Esophagus (tissue), 2 donors: ENCODE measurements around the gene CALML4. TPM values are rescaled to one million over a fixed set of nuclear protein-coding genes. Genes with fewer than 3 reads are reported as not detected.
"Not testable (repeated sequence)": the region's sequence is repeated elsewhere in the genome, so short reads cannot be mapped to it uniquely, and the experiment has no call there.

Experiments used
- H3K27ac ChIP-seq, 2 donors: one replicate each; pipeline ENCODE4 v1.5.1; 2013; ENCODE audit warnings: low read depth in 2 of 2, mild to moderate bottlenecking in 2 of 2, inconsistent platforms in 1 of 2, low read length in 1 of 2, moderate library complexity in 1 of 2
- H3K27me3 ChIP-seq, 2 donors: one replicate each; pipeline ENCODE4 v1.6.1; 2013; ENCODE audit warnings: low read length in 2 of 2, control low read depth in 1 of 2, mild to moderate bottlenecking in 1 of 2; ENCODE audit not compliant: insufficient read depth in 2 of 2, control insufficient read depth in 1 of 2
- H3K36me3 ChIP-seq, 2 donors: one replicate each; pipeline ENCODE4 v1.6.1; 2013; ENCODE audit warnings: low read length in 1 of 2; ENCODE audit not compliant: control insufficient read depth in 2 of 2, insufficient read depth in 2 of 2
- H3K4me1 ChIP-seq, 2 donors: one replicate each; pipeline ENCODE4 v1.6.1; 2013; ENCODE audit warnings: low read length in 1 of 2; ENCODE audit not compliant: control insufficient read depth in 2 of 2, insufficient read depth in 2 of 2
- H3K4me3 ChIP-seq, 2 donors: one replicate each; pipeline ENCODE4 v1.5.1; 2013; ENCODE audit warnings: low read length in 2 of 2, mild to moderate bottlenecking in 2 of 2, low read depth in 1 of 2, moderate library complexity in 1 of 2
- H3K9me3 ChIP-seq, 2 donors: one replicate each; pipeline ENCODE4 v1.6.1; 2013; ENCODE audit warnings: mild to moderate bottlenecking in 2 of 2, low read depth in 1 of 2, low read length in 1 of 2, moderate library complexity in 1 of 2; ENCODE audit not compliant: control insufficient read depth in 2 of 2, insufficient read depth in 1 of 2
- WGBS, 2 donors: extraction: QIAGEN DNeasy Blood & Tissue Kit; methylation state at CpG; one replicate each; pipeline ENCODE4 v1.1.7; 2013; 5-methylcytosine and 5-hydroxymethylcytosine counted together
- polyA plus RNA-seq, 2 donors: library from polyadenylated mRNA; stranded (reverse); fragments of 200-250 nt; gene quantifications; one replicate each; pipeline ENCODE4 v1.2.3, GENCODE V29; 2013
- donor health status: healthy with polysubstance abuse.
- donor health status: Bipolar disorder and iron deficiency.

CALML4 gene
- polyA plus RNA-seq, 2 donors, result 5.0 to 11.2 TPM

- Histone ChIP-seq H3K4me3 (no peak overlapping the region), H3K27ac (no peak overlapping the region), H3K4me1 (no peaks in the 10 kb centered on the region), H3K9me3 (no peaks in the 10 kb centered on the region), H3K36me3 (peaks cover 0 to 2% of the 10 kb centered on the region in 2 donors), H3K27me3 (no peaks in the 10 kb centered on the region)
- WGBS, 2 donors, result 95% methylated on average over 8 of the region's 8 CpGs
Measured at GRCh38 chr15:68218331-68218730, 13.2 kb upstream of the CALML4 start.

GRCh38 chr15:68217341-68217740 is 12.2 kb upstream of the CALML4 start:
- no peaks in the 10 kb centered on the region for H3K27me3 ChIP-seq
- no peaks in the 10 kb centered on the region for H3K4me1 ChIP-seq
- H3K4me3 ChIP-seq, result no peak overlapping the region
- H3K36me3 ChIP-seq, result peaks cover 0 to 2% of the 10 kb centered on the region in 2 donors
- H3K27ac ChIP-seq, result no peak overlapping the region
- no peaks in the 10 kb centered on the region for H3K9me3 ChIP-seq
- WGBS, 2 donors, result 91 to 97% methylated on average over 4 of the region's 4 CpGs

- Histone ChIP-seq H3K27ac (no peak overlapping the region), H3K4me1 (peaks cover 0 to under 1% of the 10 kb centered on the region in 2 donors), H3K9me3 (no peaks in the 10 kb centered on the region), H3K4me3 (no peak overlapping the region), H3K27me3 (no peaks in the 10 kb centered on the region), H3K36me3 (peaks cover 0 to 2% of the 10 kb centered on the region in 2 donors)
- 78 to 80% methylated on average over 6 of the region's 6 CpGs for WGBS, 2 donors
Measured at GRCh38 chr15:68214838-68215254, 9.7 kb upstream of the CALML4 start.

- peaks cover 0 to 2% of the 10 kb centered on the region in 2 donors for H3K4me1 ChIP-seq
- no peak overlapping the region for H3K4me3 ChIP-seq
- no peak overlapping the region for H3K27ac ChIP-seq
- H3K9me3 ChIP-seq, result no peaks in the 10 kb centered on the region
- WGBS, 2 donors, result 94 to 96% methylated on average over 17 of the region's 17 CpGs
- peaks cover 0 to 2% of the 10 kb centered on the region in 2 donors for H3K36me3 ChIP-seq
- H3K27me3 ChIP-seq, result no peaks in the 10 kb centered on the region
Measured at GRCh38 chr15:68213991-68214837, 9.1 kb upstream of the CALML4 start.

- not testable (repeated sequence) for H3K4me3 ChIP-seq, H3K36me3 ChIP-seq
- WGBS, 2 donors, result 94 to 96% methylated on average over 6 of the region's 6 CpGs
Measured at GRCh38 chr15:68213491-68213845, 8.3 kb upstream of the CALML4 start.

GRCh38 chr15:68211656-68212320 is 6.7 kb upstream of the CALML4 start:
- no peaks in the 10 kb centered on the region for H3K36me3 ChIP-seq
- 93 to 97% methylated on average over 14 of the region's 14 CpGs for WGBS, 2 donors
- peaks cover 0 to 2% of the 10 kb centered on the region in 2 donors for H3K4me1 ChIP-seq
- H3K9me3 ChIP-seq, result no peaks in the 10 kb centered on the region
- H3K27me3 ChIP-seq, result no peaks in the 10 kb centered on the region
- no peak overlapping the region for H3K4me3 ChIP-seq
- H3K27ac ChIP-seq, result no peak overlapping the region

More at GRCh38 chr15:68213491-68213845, 8.3 kb upstream of the CALML4 start:
- H3K27ac ChIP-seq, H3K27me3 ChIP-seq, H3K4me1 ChIP-seq, H3K9me3 ChIP-seq: not testable (repeated sequence)

- no peak overlapping the region for H3K27ac ChIP-seq
- peaks cover 0 to 6% of the 10 kb centered on the region in 2 donors for H3K4me1 ChIP-seq
- 54 to 62% methylated on average over 23 of the region's 23 CpGs for WGBS, 2 donors
- H3K9me3 ChIP-seq, result no peaks in the 10 kb centered on the region
- no peaks in the 10 kb centered on the region for H3K27me3 ChIP-seq
- H3K36me3 ChIP-seq, result no peaks in the 10 kb centered on the region
- H3K4me3 ChIP-seq, result no peak overlapping the region
Measured at GRCh38 chr15:68210821-68211655, 5.9 kb upstream of the CALML4 start.

GRCh38 chr15:68210409-68210756 is 5.3 kb upstream of the CALML4 start:
- no peak overlapping the region for H3K4me3 ChIP-seq
- H3K27ac ChIP-seq, result no peak overlapping the region
- H3K27me3 ChIP-seq, result no peaks in the 10 kb centered on the region
- no peaks in the 10 kb centered on the region for H3K36me3 ChIP-seq
- no peaks in the 10 kb centered on the region for H3K9me3 ChIP-seq
- 77 to 90% methylated on average over 9 of the region's 9 CpGs for WGBS, 2 donors
- peaks cover 4 to 11% of the 10 kb centered on the region in 2 donors for H3K4me1 ChIP-seq

- Histone ChIP-seq H3K9me3 (no peaks in the 10 kb centered on the region), H3K4me3 (no peak overlapping the region), H3K27ac (no peak overlapping the region), H3K27me3 (no peaks in the 10 kb centered on the region), H3K36me3 (no peaks in the 10 kb centered on the region), H3K4me1 (peaks cover 4 to 16% of the 10 kb centered on the region in 2 donors)
- WGBS, 2 donors, result 67 to 68% methylated on average over 13 of the region's 13 CpGs
Measured at GRCh38 chr15:68209735-68210408, 4.7 kb upstream of the CALML4 start.
